ENCODE measurements around the gene LGALS4.

DNA sequence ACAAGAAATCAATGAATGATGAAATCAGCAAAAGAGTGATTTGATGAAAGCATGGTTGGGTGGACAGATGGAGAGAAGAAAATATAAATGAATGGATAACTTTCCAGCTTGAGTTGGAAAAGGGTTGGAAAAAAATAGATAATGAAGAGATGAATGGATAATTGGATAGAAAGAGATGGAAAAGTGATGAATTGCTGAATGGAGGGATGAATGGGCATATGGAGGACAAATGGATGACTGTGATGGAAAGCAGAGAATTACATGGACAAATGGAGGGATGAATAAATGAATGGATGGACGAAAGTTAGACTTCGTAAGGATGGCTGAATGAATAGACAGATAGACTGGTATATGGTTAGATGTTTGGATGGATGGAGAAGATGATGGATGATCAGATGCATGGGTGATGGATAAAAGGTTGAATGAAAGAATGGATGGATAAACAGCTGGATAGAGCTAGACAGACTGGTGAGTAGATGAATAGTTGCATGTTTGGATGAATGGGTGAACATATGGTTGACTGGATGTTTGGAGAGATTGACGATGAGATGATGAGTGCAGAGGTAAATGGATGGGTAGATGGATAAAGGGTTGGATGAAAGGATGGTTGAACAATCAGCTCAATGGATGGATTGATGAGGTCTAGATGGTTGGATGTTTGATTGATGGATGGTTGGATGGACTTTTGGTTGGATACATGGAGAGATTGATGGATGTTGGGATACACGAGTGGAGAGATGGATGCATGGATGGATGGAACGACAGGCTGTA, 12.0 kb downstream of the LGALS4 start:
- TF ChIP-seq, protein P1, sequence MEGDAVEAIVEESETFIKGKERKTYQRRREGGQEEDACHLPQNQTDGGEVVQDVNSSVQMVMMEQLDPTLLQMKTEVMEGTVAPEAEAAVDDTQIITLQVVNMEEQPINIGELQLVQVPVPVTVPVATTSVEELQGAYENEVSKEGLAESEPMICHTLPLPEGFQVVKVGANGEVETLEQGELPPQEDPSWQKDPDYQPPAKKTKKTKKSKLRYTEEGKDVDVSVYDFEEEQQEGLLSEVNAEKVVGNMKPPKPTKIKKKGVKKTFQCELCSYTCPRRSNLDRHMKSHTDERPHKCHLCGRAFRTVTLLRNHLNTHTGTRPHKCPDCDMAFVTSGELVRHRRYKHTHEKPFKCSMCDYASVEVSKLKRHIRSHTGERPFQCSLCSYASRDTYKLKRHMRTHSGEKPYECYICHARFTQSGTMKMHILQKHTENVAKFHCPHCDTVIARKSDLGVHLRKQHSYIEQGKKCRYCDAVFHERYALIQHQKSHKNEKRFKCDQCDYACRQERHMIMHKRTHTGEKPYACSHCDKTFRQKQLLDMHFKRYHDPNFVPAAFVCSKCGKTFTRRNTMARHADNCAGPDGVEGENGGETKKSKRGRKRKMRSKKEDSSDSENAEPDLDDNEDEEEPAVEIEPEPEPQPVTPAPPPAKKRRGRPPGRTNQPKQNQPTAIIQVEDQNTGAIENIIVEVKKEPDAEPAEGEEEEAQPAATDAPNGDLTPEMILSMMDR (IDR thresholded peaks at IDR 0.05) = no peak
- no peak for TF ChIP-seq POLR2A (IDR thresholded peaks at IDR 0.05)

Data from right lobe of liver (tissue), 4 donors.